HCT116 (cell line): ENCODE measurements around the gene FOXL2NB. TPM values are rescaled to one million over a fixed set of nuclear protein-coding genes. Genes with fewer than 3 reads are reported as not detected.

Source experiments
- ATAC-seq: fragments of 200-7000 bp; cut with Tn5 transposase; 2 replicates; pipeline ENCODE4 v1.9.1; 2020; ENCODE audit warnings: mild to moderate bottlenecking, moderate library complexity
- BruUV-seq: library from RNA; stranded (reverse); fragments of 400-500 nt; replicated peaks from 2 replicates; lab custom pipeline; 2021; lab: Mats Ljungman, UMichigan
- CTCF ChIA-PET: fragments of 300-600 bp; sonication (Branson Sonifier 250); formaldehyde crosslinking; loops from one replicate; lab custom pipeline; 2021; ENCODE audit warnings: antibody characterized with exemption; lab: Charles Lee
- POLR2A ChIA-PET: fragments of 300-600, 350-600 bp; sonication (Branson Sonifier 250); formaldehyde crosslinking; loops from one replicate; lab custom pipeline; 2021; ENCODE audit warnings: antibody characterized with exemption; lab: Charles Lee
- RAD21 ChIA-PET, 2 experiments: fragments of 300-600 bp; sonication (Branson Sonifier 250); formaldehyde crosslinking; loops; one replicate each; lab custom pipeline; 2023; ENCODE audit warnings: low total read pairs in 2 of 2; ENCODE audit not compliant: uncharacterized antibody in 2 of 2, unreplicated experiment in 2 of 2, low non-redundant PET in 1 of 2; lab: Charles Lee
- DNase-seq: peaks from one replicate; pipeline ENCODE4 v3.0.0-alpha.2; 2010; ENCODE audit warnings: low read depth, low spot score
- H2AFZ ChIP-seq: fragments of 200-600 bp; shearing (Covaris generic), sonication (generic); 2 replicates; pipeline ENCODE4 v1.6.1; 2017; ENCODE audit warnings: low read depth, mixed run types, mixed read lengths, antibody characterized with exemption, low read length; ENCODE audit not compliant: poor library complexity, severe bottlenecking
- H3K27ac ChIP-seq: 2 replicates; pipeline ENCODE4 v1.5.1; 2012; ENCODE audit warnings: low read depth, low read length
- H3K27me3 ChIP-seq: fragments of 200-600 bp; sonication (generic); 2 replicates; pipeline ENCODE4 v1.6.1; 2016; ENCODE audit warnings: mixed run types, low read length, mixed read lengths; ENCODE audit not compliant: insufficient read depth
- H3K36me3 ChIP-seq, 2 experiments: fragments of 200-500 bp in 1 of 2; fragments of 200-600 bp in 1 of 2; sonication (Bioruptor generic) in 1 of 2; sonication (generic) in 1 of 2; 2 replicates each; pipeline versions ENCODE4 v1.5.1 to v1.6.1; 2014 to 2016; ENCODE audit warnings: low read length in 2 of 2, inconsistent platforms in 1 of 2, mixed read lengths in 1 of 2, mixed run types in 1 of 2; ENCODE audit not compliant: insufficient read depth in 2 of 2, control insufficient read depth in 1 of 2
- H3K4me1 ChIP-seq, 2 experiments: fragments of 200-600 bp in 1 of 2; sonication (generic) in 1 of 2; 2 replicates each; pipeline versions ENCODE4 v1.5.1 to v1.6.1; 2012 to 2017; ENCODE audit warnings: low read length in 2 of 2, inconsistent platforms in 1 of 2, mild to moderate bottlenecking in 1 of 2, mixed read lengths in 1 of 2, mixed run types in 1 of 2, moderate library complexity in 1 of 2; ENCODE audit not compliant: insufficient read depth in 2 of 2, control insufficient read depth in 1 of 2
- H3K4me2 ChIP-seq: fragments of 200-600 bp; sonication (generic); 2 replicates; pipeline ENCODE4 v1.6.1; 2017; ENCODE audit warnings: mixed run types, low read length, mixed read lengths
- H3K4me3 ChIP-seq, 2 experiments: fragments of 200-600 bp in 1 of 2; sonication (generic) in 1 of 2; replicated peaks in 1 of 2; 2 replicates each; pipeline ENCODE4 v1.5.1; 2011 to 2016; ENCODE audit warnings: low read length in 2 of 2, control low read depth in 1 of 2, low read depth in 1 of 2, mild to moderate bottlenecking in 1 of 2, mixed read lengths in 1 of 2, mixed run types in 1 of 2
- H3K79me2 ChIP-seq: fragments of 200-600 bp; sonication (generic); 2 replicates; pipeline ENCODE4 v1.6.1; 2017; ENCODE audit warnings: mild to moderate bottlenecking, mixed run types, low read length, moderate library complexity, mixed read lengths; ENCODE audit not compliant: insufficient read depth
- H3K9ac ChIP-seq: fragments of 200-600 bp; sonication (generic); 2 replicates; pipeline ENCODE4 v1.6.1; 2016; ENCODE audit warnings: low read length, mixed read lengths
- H3K9me2 ChIP-seq: fragments of 200-600 bp; sonication (generic), shearing (Covaris generic); 2 replicates; pipeline ENCODE4 v1.6.1; 2017; ENCODE audit warnings: mixed run types, mild to moderate bottlenecking, moderate library complexity; ENCODE audit not compliant: insufficient read depth
- H3K9me3 ChIP-seq, 2 experiments: fragments of 200-500 bp in 1 of 2; fragments of 200-600 bp in 1 of 2; sonication (Bioruptor generic) in 1 of 2; sonication (generic) in 1 of 2; 2 replicates each; pipeline ENCODE4 v1.6.1; 2014 to 2017; ENCODE audit warnings: low read length in 2 of 2, mixed read lengths in 2 of 2, inconsistent platforms in 1 of 2, low read depth in 1 of 2, mild to moderate bottlenecking in 1 of 2, mixed run types in 1 of 2, moderate library complexity in 1 of 2; ENCODE audit not compliant: control insufficient read depth in 1 of 2, insufficient read depth in 1 of 2
- H4K20me1 ChIP-seq: fragments of 200-600 bp; sonication (generic), shearing (Covaris generic); 2 replicates; pipeline ENCODE4 v1.6.1; 2017; ENCODE audit warnings: mixed run types, mild to moderate bottlenecking, moderate library complexity; ENCODE audit not compliant: insufficient read depth
- ATF3 ChIP-seq: IDR thresholded peaks from 2 replicates; pipeline ENCODE4 v1.6.1; 2012
- MAX ChIP-seq: IDR thresholded peaks from 2 replicates; pipeline ENCODE4 v1.6.1; 2012
- POLR2A ChIP-seq: IDR thresholded peaks from 2 replicates; pipeline ENCODE4 v1.7.0; 2011; ENCODE audit warnings: borderline replicate concordance; ENCODE audit not compliant: insufficient read depth, insufficient read length; ENCODE audit errors: extremely low read depth
- POLR2AphosphoS5 ChIP-seq: IDR thresholded peaks from 2 replicates; pipeline ENCODE4 v1.6.1; 2011; ENCODE audit warnings: mild to moderate bottlenecking, low read depth, low read length, moderate library complexity
- REST ChIP-seq: IDR thresholded peaks from 2 replicates; pipeline ENCODE4 v1.6.1; 2012; ENCODE audit warnings: low read depth
- intact Hi-C: fragments of 100-400 bp; cut with micrococcal nuclease; formaldehyde crosslinking; loops from 2 replicates; pipeline ENCODE4 v1.10.0; 2022
- total RNA-seq: library from RNA; stranded (reverse); gene quantifications from one replicate; pipeline ENCODE4 v1.2.1, GENCODE V29; 2021; ENCODE audit not compliant: unreplicated experiment

The FOXL2NB gene
- total RNA-seq, 1 experiment from 2014 or later = 0.93 TPM

GRCh38 chr3:138915503-138916498 lies 31.2 kb upstream of the FOXL2NB start (continued):
- TF ChIP-seq REST (no peak), POLR2A (no peak), MAX (no peak), ATF3 (no peak)

GRCh38 chr3:138916824-138917223 lies 30.2 kb upstream of the FOXL2NB start:
- TF ChIP-seq POLR2A (no peak), POLR2AphosphoS5 (0 out of 2 replicates have a peak, but pooled peaks have one; percentile 30)
- Histone ChIP-seq H3K9ac (no peak overlapping the region), H3K27me3 (no peaks in the 10 kb centered on the region), H3K4me2 (peak overlapping the region; percentile 98), H3K36me3 (no peaks in the 10 kb centered on the region), H3K9me3 (no peaks in the 10 kb centered on the region), H3K9me2 (no peaks in the 10 kb centered on the region), H3K4me3 (no peak overlapping the region; a peak in 1 of 4 replicates), H3K4me1 (peaks cover 23 to 24% of the 10 kb centered on the region in 2 experiments), H4K20me1 (no peaks in the 10 kb centered on the region), H2AFZ (peak overlapping the region; percentile 96), H3K79me2 (no peaks in the 10 kb centered on the region), H3K27ac (no peak overlapping the region)
- no TSS peak for BruUV-seq
- ChIA-PET POLR2A (interaction anchor here (0.6 to 2.4 kb wide), 3 partner anchors 71 to 437 kb away, joined by 3 to 17 read pairs (median 3); partner anchors contain the start of gene CEP70), RAD21 (interaction anchor here (1.7 to 1.9 kb wide), 3 partner anchors 217 to 323 kb away, joined by 11 to 21 read pairs (median 14); partner anchors contain the start of gene CEP70 (in 2 of the 2)), CTCF (interaction anchor here (0.6 to 3.8 kb wide), 17 partner anchors 8 to 499 kb away, joined by 3 to 165 read pairs (median 8); partner anchors contain the start of genes CEP70 and FAIM)
- intact Hi-C loops = loop anchor here (1.0 to 5.0 kb wide), 7 partner anchors 54 to 730 kb away; partner anchors contain the start of genes ARMC8, CEP70, FAIM and PIK3CB
- ATAC-seq (no peak), DNase-seq (no peak)
